Dedifferentiated amniotic fluid mesenchymal stem cell (primary cell): ENCODE measurements around the gene LACTB.

Source experiments
- DNase-seq: peaks from one replicate; pipeline ENCODE4 v3.0.0-alpha.2; 2016; ENCODE audit errors: extremely low spot score

LACTB gene

GRCh38 chr15:63176302-63176701, 54.6 kb downstream of the LACTB start:
- DNase-seq, result no peak

- DNase-seq, result no peak
These were observed 56.4 kb downstream of the LACTB start for GRCh38 chr15:63178034-63178433.

DNA sequence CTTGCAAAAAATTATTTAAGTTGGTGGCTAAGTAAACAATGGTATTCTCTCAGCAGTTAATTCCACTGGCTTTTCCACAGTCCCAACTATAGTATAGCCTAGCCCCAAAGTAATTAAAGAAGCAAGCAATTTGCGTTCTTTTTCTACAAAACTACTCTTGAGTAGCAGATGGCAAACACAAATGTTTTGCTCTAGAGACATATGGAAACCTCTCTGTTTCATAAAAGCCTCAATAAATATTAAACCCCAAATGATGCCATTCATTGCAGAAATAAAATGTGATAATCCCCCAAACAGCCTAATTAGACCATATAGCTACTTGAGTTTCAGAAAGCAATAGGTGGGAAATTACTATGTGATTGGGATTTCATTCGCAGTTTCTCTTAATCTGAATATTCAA, 59.1 kb downstream of the LACTB start:
- DNase-seq, result no peak

- no peak for DNase-seq
These were observed 60.0 kb downstream of the LACTB start for GRCh38 chr15:63181648-63182047.

- no peak for DNase-seq
These were observed 63.5 kb downstream of the LACTB start for GRCh38 chr15:63185206-63185605.

- peak; percentile 59 for DNase-seq
These were observed 64.4 kb downstream of the LACTB start for GRCh38 chr15:63186065-63186464.

DNA sequence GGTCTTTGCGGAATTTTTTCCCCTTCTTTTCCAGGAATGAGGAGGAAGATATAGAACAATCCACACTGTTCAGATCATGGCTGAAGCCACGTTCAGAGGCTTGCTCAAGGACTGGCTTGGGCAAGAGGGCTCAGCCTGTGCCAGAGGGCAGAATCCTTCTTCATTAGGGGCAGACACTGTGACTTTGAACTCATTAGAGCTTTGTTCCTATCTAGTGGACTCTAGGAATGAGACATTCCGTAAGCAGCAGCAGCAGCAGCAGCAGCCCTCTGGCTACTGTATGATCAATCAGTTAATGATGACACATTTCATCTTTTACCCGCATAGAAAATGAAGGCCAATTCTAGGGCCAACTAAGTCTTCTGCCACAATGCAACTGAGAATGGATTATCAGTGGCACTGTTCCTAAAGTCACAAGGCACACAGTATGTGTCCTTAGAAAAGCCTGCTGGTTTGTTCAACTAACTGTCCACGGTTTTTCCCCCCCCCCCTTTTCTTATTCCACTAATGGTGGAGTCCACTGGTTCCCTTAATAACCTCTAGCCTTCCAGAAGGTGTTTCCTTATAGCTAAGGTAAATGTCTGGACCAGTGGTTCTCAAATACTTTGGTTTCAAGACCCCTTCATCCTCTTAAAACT, 66.0 kb downstream of the LACTB start:
- DNase-seq, result no peak

GRCh38 chr15:63188247-63188925, 66.7 kb downstream of the LACTB start:
- no peak for DNase-seq

DNA sequence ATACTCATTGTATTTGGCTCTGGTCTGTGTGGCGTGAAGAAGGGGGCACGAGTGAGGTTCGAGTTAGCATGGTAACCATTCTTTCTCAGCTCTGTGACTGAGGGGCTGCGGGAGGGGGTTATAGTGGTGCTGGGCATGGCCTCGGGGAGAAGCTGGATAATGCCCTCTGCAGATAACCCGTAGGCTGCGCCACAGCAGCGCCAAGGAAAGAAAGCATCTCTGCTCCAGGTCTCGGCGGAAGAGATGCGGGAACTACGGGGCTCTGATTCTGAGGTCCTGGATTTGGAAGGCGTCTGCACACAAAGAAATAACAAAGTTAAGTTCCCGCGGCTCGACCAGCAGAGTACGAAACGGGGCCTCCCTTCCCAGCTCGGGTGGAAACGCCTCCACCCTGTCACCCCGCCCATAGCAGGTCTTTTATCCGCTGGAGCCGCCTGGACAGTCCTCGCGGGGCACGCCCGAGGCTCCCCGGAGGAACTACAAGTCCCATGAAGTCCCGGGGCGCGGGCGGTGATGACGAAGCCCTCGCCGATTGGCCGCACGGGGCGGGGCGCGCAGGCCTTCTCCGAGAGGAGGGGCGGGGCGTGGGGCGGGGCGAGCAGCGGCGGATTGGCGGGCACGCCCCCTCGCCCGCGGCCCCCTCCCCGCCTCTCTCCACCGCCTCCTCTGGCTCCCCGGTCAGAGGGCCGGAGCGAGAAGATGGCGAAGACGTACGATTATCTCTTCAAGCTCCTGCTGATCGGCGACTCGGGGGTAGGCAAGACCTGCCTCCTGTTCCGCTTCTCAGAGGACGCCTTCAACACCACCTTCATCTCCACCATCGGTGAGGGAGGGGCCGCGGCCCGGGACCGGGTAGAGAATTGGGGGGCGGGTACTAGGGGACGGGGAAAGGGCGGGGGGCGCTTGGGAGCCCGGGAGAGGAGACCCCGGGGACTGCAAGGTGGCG, 67.5 kb downstream of the LACTB start, which contains the start of gene RAB8B:
Gene RAB8B, plus strand, starts transcription at position 681 of the 946 bp plus-strand sequence. Its CDS starts 19 bp downstream, at position 700.
- peak; percentile 95 for DNase-seq

DNA sequence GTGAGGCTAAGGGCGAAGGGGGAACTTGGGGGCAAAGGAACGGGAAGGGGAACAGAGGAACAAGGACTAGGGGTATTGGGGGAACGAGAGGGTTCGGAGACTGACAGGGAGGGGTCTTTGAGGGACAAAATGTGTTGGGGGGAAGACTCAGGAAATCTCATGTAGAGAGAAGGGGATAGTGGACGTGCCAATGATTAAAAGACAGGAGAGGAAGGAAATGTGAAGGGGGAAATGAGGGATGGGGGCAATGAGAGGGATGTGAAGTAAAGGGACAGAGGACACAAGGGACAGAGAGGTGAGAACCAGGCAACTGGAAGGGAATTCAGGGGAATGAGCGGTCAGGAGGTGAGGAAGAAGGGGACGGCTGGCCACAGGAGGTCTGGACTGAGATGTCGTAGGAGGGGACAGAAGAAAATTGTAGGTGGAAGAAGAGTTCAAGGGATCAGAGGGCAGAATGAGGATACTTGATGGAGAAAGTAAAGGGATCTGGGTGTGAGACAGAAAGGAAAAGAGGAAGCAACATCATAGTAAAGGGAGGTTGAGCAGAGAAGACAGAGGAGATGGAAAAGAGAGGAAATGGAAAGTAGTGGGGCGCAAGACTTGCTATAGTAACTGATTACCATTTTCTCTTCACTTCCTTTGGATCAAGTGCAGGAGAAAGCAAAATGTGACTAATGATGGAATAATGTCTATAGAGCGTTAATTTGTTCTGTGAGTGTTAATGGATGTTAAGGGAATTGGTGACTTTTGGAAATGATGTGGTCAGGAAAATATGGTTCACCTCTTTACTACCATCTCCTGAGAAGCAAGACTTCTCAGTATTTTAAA, 68.5 kb downstream of the LACTB start:
- DNase-seq, result no peak

DNA sequence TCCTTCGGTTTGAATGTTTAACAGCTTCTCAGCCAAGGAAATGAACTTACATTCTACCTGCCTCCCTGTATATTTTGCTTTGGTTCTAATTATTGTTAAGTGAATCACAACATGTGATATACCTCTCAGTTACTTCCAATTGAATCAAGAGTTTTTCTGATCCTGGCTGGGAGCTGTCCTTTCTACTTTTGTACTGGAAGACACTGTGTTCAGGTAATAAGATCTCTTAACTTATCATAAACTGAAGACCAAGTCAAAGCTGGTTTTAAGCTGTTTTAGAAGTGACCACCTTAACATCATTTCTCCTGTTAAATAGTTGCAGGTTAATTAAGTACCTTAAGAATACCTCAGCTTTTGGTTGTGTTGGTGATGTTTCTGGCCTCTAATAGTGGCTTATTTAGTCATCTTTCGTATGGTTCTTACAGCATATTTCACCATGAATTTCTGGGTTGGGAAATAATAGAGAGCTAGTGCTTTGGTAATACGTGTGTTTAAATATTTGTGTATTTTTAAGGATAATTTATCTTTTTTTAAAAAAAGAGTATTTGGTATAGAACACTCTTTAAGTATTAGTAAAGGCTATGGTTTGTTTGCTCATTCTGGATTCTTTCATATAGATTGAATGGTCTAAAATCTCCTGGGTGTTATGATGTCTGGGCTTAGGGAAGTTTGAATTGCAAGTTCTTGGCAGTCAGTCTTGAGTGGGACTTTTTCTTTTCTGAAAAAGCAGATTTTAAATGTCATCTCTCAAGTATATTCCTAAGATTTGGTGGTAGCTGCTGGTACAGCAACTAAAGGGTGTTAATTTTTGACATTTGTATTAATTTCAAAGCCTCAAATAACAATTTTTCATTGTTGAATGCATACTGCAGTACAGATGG, 69.3 kb downstream of the LACTB start:
- DNase-seq, result no peak
